Neural crest cell (in vitro differentiated cells): ENCODE results near the gene RNF144B. TPM values are rescaled to one million over a fixed set of nuclear protein-coding genes. Genes with fewer than 3 reads are reported as not detected.

Experiments
- DNase-seq: peaks from one replicate; pipeline ENCODE4 v3.0.0; 2021; ENCODE audit warnings: low read depth, mixed read lengths, low spot score
- H3K27ac Mint-ChIP-seq: one replicate; pipeline ENCODE4 v1.8.0; 2021; ENCODE audit warnings: mild to moderate bottlenecking, mixed read lengths; ENCODE audit not compliant: unreplicated experiment
- H3K27me3 Mint-ChIP-seq: 2 replicates; pipeline ENCODE4 v1.8.0; 2021; ENCODE audit warnings: low read depth, mild to moderate bottlenecking, mixed read lengths
- H3K36me3 Mint-ChIP-seq: 2 replicates; pipeline ENCODE4 v1.8.0; 2021; ENCODE audit warnings: low read depth, mild to moderate bottlenecking, mixed read lengths
- H3K4me1 Mint-ChIP-seq: 2 replicates; pipeline ENCODE4 v1.8.0; 2021; ENCODE audit warnings: mixed read lengths
- H3K4me3 Mint-ChIP-seq: one replicate; pipeline ENCODE4 v1.8.0; 2021; ENCODE audit warnings: mild to moderate bottlenecking, mixed read lengths
- H3K9me3 Mint-ChIP-seq: 2 replicates; pipeline ENCODE4 v1.8.0; 2021; ENCODE audit warnings: mixed read lengths
- total RNA-seq: library from RNA; stranded (reverse); gene quantifications from 2 replicates; pipeline ENCODE4 v1.2.1, GENCODE V29; 2021
- TF ChIP-seq, protein P1 (sequence below): fragments of 200-600 bp; sonication (generic); conservative IDR thresholded peaks from 2 replicates; pipeline ENCODE4 v1.5.0; 2021; ENCODE audit warnings: antibody characterized with exemption, mild to moderate bottlenecking

RNF144B gene
- total RNA-seq, 1 donor from 2014 or later: 0.23 TPM

- TF ChIP-seq, protein P1, sequence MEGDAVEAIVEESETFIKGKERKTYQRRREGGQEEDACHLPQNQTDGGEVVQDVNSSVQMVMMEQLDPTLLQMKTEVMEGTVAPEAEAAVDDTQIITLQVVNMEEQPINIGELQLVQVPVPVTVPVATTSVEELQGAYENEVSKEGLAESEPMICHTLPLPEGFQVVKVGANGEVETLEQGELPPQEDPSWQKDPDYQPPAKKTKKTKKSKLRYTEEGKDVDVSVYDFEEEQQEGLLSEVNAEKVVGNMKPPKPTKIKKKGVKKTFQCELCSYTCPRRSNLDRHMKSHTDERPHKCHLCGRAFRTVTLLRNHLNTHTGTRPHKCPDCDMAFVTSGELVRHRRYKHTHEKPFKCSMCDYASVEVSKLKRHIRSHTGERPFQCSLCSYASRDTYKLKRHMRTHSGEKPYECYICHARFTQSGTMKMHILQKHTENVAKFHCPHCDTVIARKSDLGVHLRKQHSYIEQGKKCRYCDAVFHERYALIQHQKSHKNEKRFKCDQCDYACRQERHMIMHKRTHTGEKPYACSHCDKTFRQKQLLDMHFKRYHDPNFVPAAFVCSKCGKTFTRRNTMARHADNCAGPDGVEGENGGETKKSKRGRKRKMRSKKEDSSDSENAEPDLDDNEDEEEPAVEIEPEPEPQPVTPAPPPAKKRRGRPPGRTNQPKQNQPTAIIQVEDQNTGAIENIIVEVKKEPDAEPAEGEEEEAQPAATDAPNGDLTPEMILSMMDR: no peak
- peaks cover 6% of the 10 kb centered on the region for H3K27me3 Mint-ChIP-seq
- H3K27ac Mint-ChIP-seq: no peak overlapping the region
- no peaks in the 10 kb centered on the region for H3K36me3 Mint-ChIP-seq
- H3K4me1 Mint-ChIP-seq: no peaks in the 10 kb centered on the region
- peaks cover 8% of the 10 kb centered on the region for H3K9me3 Mint-ChIP-seq
- DNase-seq: no peak
- no peak overlapping the region for H3K4me3 Mint-ChIP-seq
Measured at GRCh38 chr6:18415671-18416340, 28.7 kb downstream of the RNF144B start.

GRCh38 chr6:18416341-18416679 is 29.2 kb downstream of the RNF144B start:
- Mint-ChIP-seq H3K27ac (no peak overlapping the region), H3K4me3 (no peak overlapping the region), H3K4me1 (no peaks in the 10 kb centered on the region), H3K27me3 (peaks cover 6% of the 10 kb centered on the region), H3K9me3 (peaks cover 8% of the 10 kb centered on the region), H3K36me3 (no peaks in the 10 kb centered on the region)
- DNase-seq: no peak
- TF ChIP-seq, protein P1: no peak

DNA sequence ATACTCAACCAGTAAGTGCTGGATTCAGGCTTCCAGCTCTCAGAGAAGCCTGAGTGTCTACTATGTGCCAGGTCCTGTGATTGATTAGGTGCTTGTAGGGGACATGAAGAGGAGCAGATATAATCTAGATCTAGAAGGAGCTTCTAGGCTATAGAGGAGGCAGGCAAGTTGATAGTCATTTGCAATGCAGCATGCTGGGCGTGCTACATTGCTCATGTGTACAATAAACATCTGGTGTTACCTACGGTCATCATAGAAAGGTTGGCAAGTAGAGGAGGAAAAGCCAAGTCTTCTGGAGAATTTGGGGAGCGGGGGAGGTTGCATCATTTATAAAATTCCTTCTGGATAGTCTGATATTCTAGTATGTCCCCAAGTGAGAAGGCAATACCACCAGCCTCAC is 33.2 kb downstream of the RNF144B start:
- TF ChIP-seq, protein P1: no peak
- Mint-ChIP-seq H3K27me3 (peaks cover 6% of the 10 kb centered on the region), H3K4me3 (no peak overlapping the region)

GRCh38 chr6:18422136-18422535 is 35.0 kb downstream of the RNF144B start:
- no peaks in the 10 kb centered on the region for H3K36me3 Mint-ChIP-seq
- DNase-seq: no peak
- H3K9me3 Mint-ChIP-seq: peaks cover 6% of the 10 kb centered on the region
- no peak overlapping the region for H3K27ac Mint-ChIP-seq
- peaks cover 6% of the 10 kb centered on the region for H3K27me3 Mint-ChIP-seq
- H3K4me3 Mint-ChIP-seq: no peak overlapping the region
- no peaks in the 10 kb centered on the region for H3K4me1 Mint-ChIP-seq
- TF ChIP-seq, protein P1: no peak

More for the DNA sequence above, 33.2 kb downstream of the RNF144B start:
- Mint-ChIP-seq H3K27ac (no peak overlapping the region), H3K4me1 (no peaks in the 10 kb centered on the region), H3K36me3 (no peaks in the 10 kb centered on the region), H3K9me3 (peaks cover 8% of the 10 kb centered on the region)
- DNase-seq: no peak

- Mint-ChIP-seq H3K4me3 (no peak overlapping the region), H3K27me3 (peaks cover 6% of the 10 kb centered on the region), H3K4me1 (no peaks in the 10 kb centered on the region), H3K36me3 (no peaks in the 10 kb centered on the region), H3K27ac (no peak overlapping the region), H3K9me3 (no peaks in the 10 kb centered on the region)
- TF ChIP-seq, protein P1: no peak
- no peak for DNase-seq
Measured at GRCh38 chr6:18423426-18423825, 36.3 kb downstream of the RNF144B start.
